Fibroblast of lung (primary cell): ENCODE measurements around the gene KRTAP25-1. TPM values are rescaled to one million over a fixed set of nuclear protein-coding genes. Genes with fewer than 3 reads are reported as not detected.
A peak's percentile ranks its signal among the peaks of the same experiment; 100 is the strongest.

Source experiments
- DNase-seq, 2 donors: peaks; one replicate each; pipeline versions ENCODE4 v3.0.0 to v3.0.0-alpha.2; 2010; ENCODE audit warnings: low read depth in 2 of 2
- H2AFZ ChIP-seq: 2 replicates; pipeline ENCODE4 v1.5.1; 2012; ENCODE audit warnings: low read length, control low read depth, inconsistent platforms
- H3K27ac ChIP-seq: 2 replicates; pipeline ENCODE4 v1.5.1; 2011; ENCODE audit warnings: low read length, control low read depth; ENCODE audit not compliant: insufficient read depth
- H3K27me3 ChIP-seq: 2 replicates; pipeline ENCODE4 v1.5.1; 2011; ENCODE audit warnings: mild to moderate bottlenecking, low read length; ENCODE audit not compliant: control insufficient read depth, insufficient read depth
- H3K36me3 ChIP-seq: 2 replicates; pipeline ENCODE4 v1.5.1; 2011; ENCODE audit warnings: low read length; ENCODE audit not compliant: control insufficient read depth, insufficient read depth
- H3K4me1 ChIP-seq: 2 replicates; pipeline ENCODE4 v1.5.1; 2011; ENCODE audit warnings: low read length; ENCODE audit not compliant: control insufficient read depth, insufficient read depth; ENCODE audit errors: extremely low read depth
- H3K4me2 ChIP-seq: 2 replicates; pipeline ENCODE4 v1.5.1; 2011; ENCODE audit warnings: low read length, control low read depth; ENCODE audit not compliant: insufficient read depth; ENCODE audit errors: extremely low read depth
- H3K4me3 ChIP-seq, 4 experiments: fragments of 200-600 bp in 1 of 4; sonication (generic) in 1 of 4; replicated peaks in 1 of 4; 2 replicates each; pipeline ENCODE4 v1.5.1; 2011 to 2016; ENCODE audit warnings: low read length in 4 of 4, low read depth in 3 of 4, mild to moderate bottlenecking in 3 of 4, control low read depth in 2 of 4, inconsistent platforms in 1 of 4, mixed read lengths in 1 of 4; ENCODE audit not compliant: insufficient read depth in 1 of 4; ENCODE audit errors: control extremely low read depth in 1 of 4
- H3K79me2 ChIP-seq: 2 replicates; pipeline ENCODE4 v1.5.1; 2012; ENCODE audit warnings: mild to moderate bottlenecking, low read length, inconsistent platforms; ENCODE audit not compliant: control insufficient read depth, insufficient read depth
- H3K9ac ChIP-seq: 2 replicates; pipeline ENCODE4 v1.5.1; 2011; ENCODE audit warnings: mild to moderate bottlenecking, low read length, control low read depth; ENCODE audit not compliant: insufficient read depth
- H3K9me3 ChIP-seq: 2 replicates; pipeline ENCODE4 v1.5.1; 2012; ENCODE audit warnings: low read depth, low read length; ENCODE audit not compliant: control insufficient read depth, insufficient read depth
- H4K20me1 ChIP-seq: 2 replicates; pipeline ENCODE4 v1.5.1; 2011; ENCODE audit warnings: low read length; ENCODE audit not compliant: control insufficient read depth, insufficient read depth; ENCODE audit errors: extremely low read depth
- CTCF ChIP-seq, 2 donors: IDR thresholded peaks in 1 of 2; conservative IDR thresholded peaks in 1 of 2; 1 replicate in 1 of 2; 2 replicates in 1 of 2; pipeline ENCODE4 v1.5.1; 2011 to 2012; ENCODE audit warnings: low read length in 2 of 2, control low read depth in 1 of 2, inconsistent platforms in 1 of 2, low read depth in 1 of 2, mild to moderate bottlenecking in 1 of 2
- EZH2 ChIP-seq: IDR thresholded peaks from 2 replicates; pipeline ENCODE4 v1.5.1; 2012; ENCODE audit warnings: low read length, control low read depth, mild to moderate bottlenecking; ENCODE audit errors: missing control alignments
- polyA plus RNA-seq, 2 donors: library from polyadenylated mRNA; depleted of rRNA in 1 of 2; stranded (reverse) in 1 of 2; unstranded in 1 of 2; fragments of >200 nt; gene quantifications; 2 replicates each; pipeline ENCODE4 v1.2.1, GENCODE V29; 2011 to 2012; ENCODE audit warnings: missing spikeins in 1 of 2
- total RNA-seq: library from RNA; depleted of rRNA; stranded (reverse); fragments of >200 nt; gene quantifications from 2 replicates; pipeline ENCODE4 v1.2.1, GENCODE V29; 2014

Gene KRTAP25-1
- total and polyA plus RNA-seq, 2 donors (not counting 1 experiment from before 2014, with no cell fraction given), result not detected

GRCh38 chr21:30337276-30337744, 48.0 kb upstream of the KRTAP25-1 start, which contains the start of gene KRTAP27-1:
Gene KRTAP27-1 (minus strand): TSS chr21:30337694. CDS start chr21:30337668, 26 bp downstream.
- no peaks in the 10 kb centered on the region for H3K4me1 ChIP-seq
- TF ChIP-seq EZH2 (no peak), CTCF (conservative IDR thresholded peaks at IDR 0.05 in 1 of 2, IDR thresholded peaks at IDR 0.05 in 1 of 2; ENCODE audit: low read depth in 1 of 2, low read length in 2 of 2) (no peak)
- H3K79me2 ChIP-seq, result no peaks in the 10 kb centered on the region
- no peak within 1 kb of the TSS for H2AFZ ChIP-seq
- H4K20me1 ChIP-seq, result no peaks in the 10 kb centered on the region
- H3K9me3 ChIP-seq, result no peaks in the 10 kb centered on the region
- H3K9ac ChIP-seq, result no peak within 1 kb of the TSS
- no peak within 1 kb of the TSS for H3K4me3 ChIP-seq
- no peak for DNase-seq
- no peaks in the 10 kb centered on the region for H3K27me3 ChIP-seq
- no peaks in the 10 kb centered on the region for H3K36me3 ChIP-seq
- H3K27ac ChIP-seq, result no peak within 1 kb of the TSS
- no peak within 1 kb of the TSS for H3K4me2 ChIP-seq

DNA sequence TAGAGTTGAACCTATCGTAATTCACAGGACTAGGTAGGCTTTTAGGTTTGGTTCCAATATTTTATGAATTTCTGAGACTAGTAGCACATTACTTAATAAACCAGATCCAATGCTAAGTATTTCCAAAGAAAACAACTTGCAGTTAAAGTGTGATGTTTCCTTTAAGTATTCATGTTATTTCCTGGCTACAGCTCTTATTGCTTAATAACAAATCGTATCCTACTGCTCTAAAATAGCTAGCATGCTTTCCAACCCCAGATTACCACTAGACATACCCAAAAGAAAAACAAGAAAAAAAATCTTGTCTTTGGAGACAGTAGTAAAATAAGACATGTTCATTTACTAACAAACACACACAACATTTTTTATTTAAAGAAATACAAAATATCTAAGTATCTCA, 47.3 kb upstream of the KRTAP25-1 start:
- no peak overlapping the region for H3K4me3 ChIP-seq
- no peaks in the 10 kb centered on the region for H3K27me3 ChIP-seq
- no peak overlapping the region for H3K27ac ChIP-seq
- H2AFZ ChIP-seq, result no peak overlapping the region
- no peaks in the 10 kb centered on the region for H3K9me3 ChIP-seq
- no peak overlapping the region for H3K9ac ChIP-seq
- no peaks in the 10 kb centered on the region for H4K20me1 ChIP-seq
- H3K4me2 ChIP-seq, result no peak overlapping the region
- DNase-seq, result peak in 1 of 2 donors; percentile 17
- no peaks in the 10 kb centered on the region for H3K36me3 ChIP-seq
- H3K79me2 ChIP-seq, result no peaks in the 10 kb centered on the region
- no peak for TF ChIP-seq CTCF (conservative IDR thresholded peaks at IDR 0.05 in 1 of 2, IDR thresholded peaks at IDR 0.05 in 1 of 2; ENCODE audit: low read depth in 1 of 2, low read length in 2 of 2)
- TF ChIP-seq EZH2, result no peak
- H3K4me1 ChIP-seq, result no peaks in the 10 kb centered on the region

- no peak overlapping the region for H3K4me2 ChIP-seq
- TF ChIP-seq CTCF (conservative IDR thresholded peaks at IDR 0.05 in 1 of 2, IDR thresholded peaks at IDR 0.05 in 1 of 2; ENCODE audit: low read depth in 1 of 2, low read length in 2 of 2) (no peak), EZH2 (no peak)
- DNase-seq, result no peak
- H3K36me3 ChIP-seq, result no peaks in the 10 kb centered on the region
- no peaks in the 10 kb centered on the region for H3K4me1 ChIP-seq
- H3K4me3 ChIP-seq, result no peak overlapping the region
- no peaks in the 10 kb centered on the region for H4K20me1 ChIP-seq
- H3K9me3 ChIP-seq, result no peaks in the 10 kb centered on the region
- H3K27ac ChIP-seq, result no peak overlapping the region
- no peaks in the 10 kb centered on the region for H3K79me2 ChIP-seq
- no peak overlapping the region for H2AFZ ChIP-seq
- no peak overlapping the region for H3K9ac ChIP-seq
- no peaks in the 10 kb centered on the region for H3K27me3 ChIP-seq
Observed at GRCh38 chr21:30333736-30334135, 44.4 kb upstream of the KRTAP25-1 start.
